NCI-H526 (cell line): ENCODE data around the gene MUSTN1.

ENCODE experiments used
- DNase-seq, 2 experiments: peaks; one replicate each; lab custom pipeline; 2025; lab: John Stamatoyannopoulos, UW

MUSTN1 gene

DNA sequence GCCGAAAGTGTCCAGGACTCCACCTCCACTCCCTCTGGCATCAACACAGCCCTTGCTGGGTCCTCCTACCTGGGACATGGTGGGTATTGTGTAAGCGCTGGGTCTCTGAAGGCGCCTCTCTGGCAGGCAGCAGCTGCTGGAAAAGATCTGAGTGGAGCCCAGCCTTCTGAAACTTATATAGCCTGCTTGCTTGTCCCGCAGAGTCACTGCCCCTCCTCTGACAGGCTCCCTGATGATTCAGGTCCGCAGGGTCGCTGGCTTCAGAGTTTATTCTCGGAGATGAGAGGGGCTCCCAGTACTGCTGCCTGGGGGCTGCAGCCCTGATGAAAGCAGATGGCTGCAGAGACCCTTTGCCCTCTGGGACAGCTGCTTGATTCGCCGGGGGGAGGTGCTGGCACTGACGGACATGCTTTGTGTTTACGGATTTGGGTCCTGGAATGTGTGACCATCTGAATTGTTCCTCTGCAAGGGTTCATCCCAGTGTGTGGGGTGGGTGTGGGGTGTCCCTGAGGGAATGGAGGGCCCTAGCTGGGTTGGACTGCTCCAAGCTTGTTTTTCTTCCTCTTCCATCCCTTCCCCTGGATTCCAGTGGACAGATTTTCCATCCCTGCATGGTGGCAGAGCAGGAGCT lies at the start of gene MUSTN1:
Gene MUSTN1 (minus strand): TSS at position 149 of the 631 bp plus-strand sequence. CDS start 71 bp downstream, at position 78.
- no peak for DNase-seq

DNA sequence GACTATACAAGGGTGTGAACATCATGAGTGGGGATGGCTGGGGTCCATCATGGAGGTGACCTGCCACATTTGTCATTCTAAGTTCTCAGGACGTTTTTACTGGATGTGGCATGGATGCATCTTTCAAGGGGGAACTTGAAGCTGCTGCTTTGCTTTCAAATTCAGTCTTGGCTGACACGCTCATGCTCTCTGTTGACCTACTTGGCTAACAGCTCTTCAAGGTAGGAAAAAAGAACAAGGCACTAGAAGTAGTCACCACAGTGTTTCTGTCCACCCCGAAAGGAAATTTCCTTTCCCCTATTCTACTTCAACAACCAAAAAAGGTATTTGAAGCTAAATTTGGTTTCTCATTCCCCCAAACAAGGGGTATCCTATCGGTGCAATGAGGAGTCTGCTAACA lies 47.6 kb upstream of the MUSTN1 start:
- DNase-seq: no peak

DNA sequence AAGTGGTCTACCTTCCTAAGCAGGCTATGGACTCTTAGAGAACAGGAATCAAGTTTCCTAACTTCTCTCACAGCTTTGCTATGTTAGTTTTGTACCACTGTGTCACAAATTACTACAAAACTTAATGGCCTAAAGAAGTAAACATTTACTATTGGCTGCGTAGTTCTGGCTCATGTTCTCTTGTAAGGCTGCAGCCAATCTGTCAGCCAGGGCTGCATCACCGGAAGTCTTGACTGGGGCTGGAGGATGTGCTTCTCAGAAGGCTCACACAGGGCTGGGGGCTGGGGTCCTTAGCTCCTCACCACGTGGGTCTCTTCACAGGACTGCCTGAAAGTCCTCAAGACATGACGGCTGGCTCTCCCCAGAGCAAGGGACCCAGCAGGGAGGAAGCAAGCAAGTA lies 47.1 kb upstream of the MUSTN1 start:
- DNase-seq: no peak

DNA sequence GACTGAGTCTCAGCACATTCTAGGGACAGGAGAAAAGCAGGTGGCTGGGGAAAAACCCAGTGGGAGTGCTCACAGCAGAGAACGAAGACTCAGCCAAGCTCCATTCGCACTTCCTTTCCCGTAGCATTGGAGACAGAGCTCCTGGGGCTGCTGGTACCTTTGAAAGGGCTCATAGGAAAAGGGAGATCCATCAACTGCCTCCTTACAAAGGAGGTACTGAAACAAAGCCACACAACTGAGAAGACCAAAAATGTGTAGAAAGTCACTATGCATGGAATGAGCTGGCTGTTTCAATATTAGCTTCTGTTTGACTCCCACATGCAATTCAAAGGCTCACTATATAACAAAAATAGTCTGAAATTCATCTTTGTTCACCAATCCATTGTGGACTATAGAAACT lies 45.7 kb upstream of the MUSTN1 start:
- no peak for DNase-seq

DNA sequence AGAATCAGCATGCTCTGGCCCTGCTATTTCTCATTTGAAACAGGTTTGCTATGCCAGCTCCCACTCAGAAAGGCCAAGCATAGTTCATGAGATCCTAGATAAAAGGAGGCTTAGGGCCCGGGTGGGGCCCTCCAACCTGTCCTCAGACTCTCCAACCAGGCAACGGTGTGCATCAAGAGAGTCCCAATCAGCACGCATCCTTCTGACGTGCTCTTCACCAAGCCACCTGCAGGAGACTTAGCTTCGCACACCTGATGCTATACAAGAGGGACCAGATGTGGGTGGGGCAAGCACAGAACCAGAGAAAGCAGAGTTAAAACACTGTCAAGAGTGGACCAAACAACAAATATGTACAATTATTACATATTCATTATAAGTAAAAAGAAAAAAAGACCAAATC lies 45.2 kb upstream of the MUSTN1 start:
- no peak for DNase-seq

DNA sequence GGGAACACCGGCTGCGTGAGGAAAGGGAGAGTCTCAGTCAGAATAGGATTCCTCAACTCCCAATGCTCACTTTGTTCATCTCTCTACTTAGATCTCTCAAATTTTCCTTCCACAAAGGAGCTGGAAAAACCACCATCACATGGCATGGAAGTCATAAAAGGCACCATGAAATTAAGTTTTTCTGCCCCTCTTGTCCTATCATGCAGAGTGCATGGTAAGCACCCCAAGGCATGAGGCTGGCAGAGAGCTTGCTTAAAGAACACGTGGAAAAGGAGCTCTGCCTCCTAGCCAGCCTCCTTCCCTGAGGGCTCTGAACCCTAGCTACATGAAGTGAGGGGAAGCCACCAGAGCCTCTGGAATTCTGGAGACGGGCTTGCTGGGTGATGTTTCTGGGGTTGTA lies 44.8 kb upstream of the MUSTN1 start:
- DNase-seq: no peak

DNA sequence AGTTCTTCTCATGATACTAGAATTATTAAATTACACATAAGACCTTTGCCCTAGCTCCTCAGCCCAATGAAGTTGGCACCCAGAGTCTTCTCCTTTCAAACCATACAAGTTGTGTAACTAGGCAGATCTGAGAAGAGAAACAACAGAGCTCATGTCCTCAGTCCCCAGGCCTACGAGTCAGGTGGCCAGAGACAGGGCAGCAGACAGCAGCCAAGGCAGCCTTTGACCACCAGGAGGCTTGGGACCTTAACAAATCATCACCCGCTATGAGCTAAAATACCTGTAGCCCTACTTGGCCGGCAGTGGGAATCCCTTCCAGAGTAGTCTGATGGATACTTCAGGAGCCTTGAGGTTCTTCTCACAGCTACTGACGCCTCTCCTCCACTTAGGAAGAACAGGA lies 44.3 kb upstream of the MUSTN1 start:
- DNase-seq: no peak

DNA sequence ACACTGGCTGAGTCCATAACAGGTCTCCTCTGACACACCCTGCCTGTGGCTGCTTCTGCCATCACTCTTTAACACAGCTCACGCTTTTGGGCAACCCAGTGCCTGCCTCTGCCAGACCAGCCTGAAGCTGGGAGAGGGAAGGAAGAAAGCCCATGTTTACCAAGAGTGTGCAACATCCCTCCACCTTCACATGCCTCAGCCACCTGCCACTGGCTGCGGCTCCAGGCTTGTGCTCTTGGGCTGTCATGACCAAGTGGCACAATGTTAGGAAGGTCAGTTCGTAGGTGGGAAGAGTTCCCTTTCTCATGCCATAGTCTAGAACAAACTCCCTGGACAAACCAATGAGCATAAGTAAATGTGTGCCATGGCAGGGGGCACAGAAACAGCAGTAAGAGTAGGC lies 42.3 kb upstream of the MUSTN1 start:
- DNase-seq: no peak

DNA sequence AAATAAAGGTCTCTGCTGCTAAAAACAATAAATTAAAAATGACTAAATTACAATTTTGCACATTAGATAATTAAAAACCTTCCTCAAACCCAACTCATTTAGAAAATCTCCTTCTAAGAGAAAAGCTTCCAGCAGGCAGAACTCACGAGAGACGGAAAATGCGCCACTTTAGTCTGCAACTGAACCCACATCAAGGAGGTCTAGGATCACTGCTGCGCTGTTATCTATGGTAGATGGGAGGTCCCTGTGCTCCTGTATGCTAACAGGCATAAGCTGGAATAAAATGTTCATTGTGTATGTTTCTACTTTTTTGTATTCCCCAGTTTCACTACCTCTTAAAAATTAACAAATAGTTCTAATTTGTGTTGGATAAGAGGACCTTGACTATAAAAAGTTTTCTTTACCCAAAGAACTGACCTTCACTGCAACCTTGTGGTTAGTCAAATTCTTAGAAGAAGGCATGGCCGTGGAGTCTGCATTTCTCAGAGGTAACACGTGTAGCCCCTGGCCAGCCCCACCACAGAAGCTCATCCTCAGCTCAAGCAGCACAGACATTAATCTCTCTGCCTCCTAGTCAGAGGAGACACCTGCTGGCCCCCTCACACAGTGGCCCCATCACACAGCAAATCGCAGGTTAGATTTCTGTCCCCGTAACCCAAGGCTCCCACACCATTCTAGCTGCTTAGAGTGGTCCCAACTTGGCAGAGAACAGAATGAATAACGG lies 40.2 kb upstream of the MUSTN1 start:
- DNase-seq: no peak

DNA sequence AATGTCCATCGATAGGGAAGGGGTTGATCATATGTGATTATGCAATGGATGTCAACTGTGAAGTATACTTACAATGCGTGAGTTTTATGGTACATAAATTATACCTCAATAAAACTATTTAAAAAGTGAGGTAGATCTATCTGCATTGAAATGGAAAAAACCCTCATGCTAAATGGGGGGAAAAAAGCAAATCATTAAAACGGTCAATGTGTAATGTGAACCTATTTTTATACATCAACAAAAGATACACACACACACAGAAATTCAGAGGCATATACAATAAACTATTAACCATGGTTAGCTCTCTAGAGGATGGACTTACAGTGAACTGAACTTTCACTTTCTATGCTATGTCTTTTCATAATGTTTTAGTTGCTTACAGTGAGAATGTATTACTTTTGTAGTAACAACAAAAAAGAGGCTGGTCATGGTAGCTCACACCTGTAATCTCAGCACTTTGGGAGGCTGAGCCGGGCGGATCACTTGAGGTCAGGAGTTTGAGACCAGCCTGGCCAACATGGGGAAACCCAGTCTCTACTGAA lies 39.4 kb upstream of the MUSTN1 start:
- DNase-seq: no peak

DNA sequence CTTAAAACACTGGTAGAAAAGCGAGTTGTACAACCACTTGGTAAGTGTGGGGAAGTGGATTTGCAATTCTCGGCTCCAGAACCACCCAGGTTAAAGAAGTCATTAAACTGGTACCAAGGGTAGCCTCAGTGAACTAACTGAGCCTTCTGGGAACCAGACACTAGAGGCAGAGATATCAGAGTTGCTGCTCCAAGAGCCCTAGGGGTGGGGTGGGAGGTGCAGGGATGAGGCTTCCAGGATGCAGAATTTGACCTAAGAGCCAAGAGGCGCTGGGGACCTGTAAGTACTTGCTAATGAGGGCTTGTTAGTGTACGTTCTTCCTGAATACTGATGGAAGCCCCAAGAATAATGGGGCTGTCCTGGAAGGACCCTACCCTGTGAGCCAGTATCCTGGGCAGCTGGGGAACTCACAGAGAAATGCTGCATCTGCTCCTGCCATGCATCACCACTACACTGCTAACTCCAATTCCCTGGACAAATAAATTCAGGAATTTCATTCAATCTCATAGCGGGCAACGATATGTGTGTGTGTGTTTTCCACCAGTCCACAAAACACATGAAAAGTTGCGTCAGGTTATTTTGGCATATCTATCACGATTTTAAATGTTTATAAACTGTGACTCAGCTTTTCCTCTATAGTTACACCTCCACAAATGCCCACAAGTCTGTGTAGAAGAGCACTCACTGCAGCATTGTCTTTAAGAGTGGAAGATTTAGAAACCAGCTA lies 38.8 kb upstream of the MUSTN1 start:
- DNase-seq: no peak

DNA sequence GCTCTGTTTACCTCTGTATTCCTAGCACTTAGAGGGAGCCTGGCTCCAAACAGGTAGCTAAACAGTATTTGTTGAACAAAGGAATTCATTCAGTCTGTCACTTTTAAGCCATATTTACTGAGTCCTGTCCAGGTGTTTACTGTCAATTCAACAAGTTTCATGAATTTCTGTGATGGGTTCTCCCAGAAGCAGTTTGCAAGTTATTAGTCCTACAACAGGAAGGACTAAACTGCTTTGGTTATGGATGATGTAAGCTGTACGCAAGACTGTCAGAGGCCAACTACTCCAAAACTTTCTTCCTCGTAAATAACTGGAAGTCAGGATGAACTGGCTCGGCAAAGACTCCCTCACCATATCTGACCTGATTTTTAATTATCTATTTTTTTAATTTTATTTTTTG lies 37.4 kb upstream of the MUSTN1 start:
- DNase-seq: no peak

DNA sequence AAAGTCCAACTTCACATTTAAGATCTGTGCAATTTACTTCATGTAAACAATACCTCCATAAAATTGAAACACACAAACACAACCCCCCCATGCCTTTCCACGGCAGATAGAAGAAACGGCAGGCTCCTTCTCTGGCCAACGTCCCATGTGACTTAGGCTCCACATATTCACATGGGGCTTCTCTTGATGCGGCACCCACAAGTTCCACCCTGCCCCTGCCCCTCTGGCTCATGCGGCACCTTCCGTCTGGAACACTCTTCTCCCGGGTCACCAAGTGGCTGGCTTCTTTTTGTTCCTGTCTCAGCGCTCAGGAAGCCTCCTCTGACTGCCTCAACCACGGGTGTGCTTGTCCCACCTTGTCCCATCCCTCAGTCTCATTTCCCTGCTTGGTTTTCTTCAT lies 36.9 kb upstream of the MUSTN1 start:
- no peak for DNase-seq

DNA sequence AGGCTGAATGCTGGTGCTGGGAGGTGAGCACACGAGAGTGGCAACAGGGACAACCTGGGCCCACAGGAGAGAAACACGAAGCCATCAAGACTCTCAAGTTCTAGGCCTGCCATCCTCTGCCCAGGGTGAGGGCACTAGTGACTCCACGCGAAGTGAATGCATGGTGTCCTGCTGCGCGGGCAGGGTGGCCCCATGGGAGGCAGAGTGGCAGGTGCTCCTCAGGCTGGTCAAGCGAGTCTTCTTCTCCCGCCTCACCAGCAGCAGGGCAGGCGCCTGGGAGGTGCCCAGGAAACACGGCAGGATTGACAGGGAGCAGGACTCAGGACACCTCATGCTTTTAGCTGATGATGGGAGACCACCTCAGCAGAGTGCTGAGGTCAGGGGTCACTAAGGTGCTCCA lies 35.7 kb upstream of the MUSTN1 start:
- no peak for DNase-seq

DNA sequence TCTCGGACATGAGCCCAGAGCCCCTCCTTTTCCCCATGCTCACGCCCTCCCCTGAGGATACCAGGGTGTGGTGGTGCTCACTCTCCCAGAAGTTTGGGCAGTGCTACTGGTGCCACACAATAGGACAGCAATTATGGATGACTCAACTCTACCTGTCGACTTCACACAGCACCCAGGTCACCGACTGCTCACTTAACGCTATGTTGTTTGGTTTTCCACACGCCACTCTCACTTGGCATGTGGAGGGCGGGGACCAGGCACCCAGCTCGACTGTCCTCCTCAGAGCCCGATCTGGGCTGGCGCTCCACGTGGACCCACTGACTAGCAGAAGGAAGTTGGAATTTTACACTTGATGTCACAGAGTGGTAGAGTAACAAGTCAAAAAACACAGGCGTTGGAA lies 31.6 kb upstream of the MUSTN1 start:
- no peak for DNase-seq

DNA sequence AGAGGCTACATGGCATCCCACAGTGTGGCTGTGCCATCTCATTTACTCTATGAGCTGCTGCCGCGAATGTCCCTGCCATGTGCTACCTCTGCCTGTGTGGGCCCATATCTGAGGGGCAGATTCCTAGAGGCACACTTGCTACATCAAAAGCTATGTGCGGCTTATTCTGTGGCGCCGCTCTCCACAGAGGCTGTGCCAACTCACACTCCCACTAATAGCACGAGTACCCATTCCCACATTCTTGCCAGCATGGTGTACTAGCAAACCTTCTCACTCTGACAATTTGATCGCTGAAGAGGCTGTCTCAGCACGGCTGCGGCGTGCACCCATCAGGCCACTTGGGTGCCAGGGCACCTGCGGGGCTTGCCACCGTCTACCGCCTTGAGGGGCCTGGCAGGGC lies 31.2 kb upstream of the MUSTN1 start:
- DNase-seq: no peak

DNA sequence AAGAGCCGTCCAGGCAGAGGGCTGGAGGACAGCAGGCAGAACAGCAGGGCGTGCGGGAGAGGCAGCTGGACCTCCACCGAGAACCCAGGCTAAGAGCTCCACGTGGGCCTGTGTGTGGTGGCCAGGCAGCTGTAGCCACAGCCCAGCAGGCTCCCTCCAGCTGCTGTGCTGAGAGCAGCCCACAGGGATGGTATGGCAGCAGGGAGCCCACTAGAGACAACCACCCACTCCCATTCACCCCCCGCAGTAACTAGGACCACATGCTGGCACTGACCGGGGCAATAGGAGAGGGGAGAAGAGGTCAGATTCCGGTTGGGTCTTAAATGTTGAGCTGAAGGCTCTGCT lies 25.6 kb upstream of the MUSTN1 start:
- DNase-seq: no peak

DNA sequence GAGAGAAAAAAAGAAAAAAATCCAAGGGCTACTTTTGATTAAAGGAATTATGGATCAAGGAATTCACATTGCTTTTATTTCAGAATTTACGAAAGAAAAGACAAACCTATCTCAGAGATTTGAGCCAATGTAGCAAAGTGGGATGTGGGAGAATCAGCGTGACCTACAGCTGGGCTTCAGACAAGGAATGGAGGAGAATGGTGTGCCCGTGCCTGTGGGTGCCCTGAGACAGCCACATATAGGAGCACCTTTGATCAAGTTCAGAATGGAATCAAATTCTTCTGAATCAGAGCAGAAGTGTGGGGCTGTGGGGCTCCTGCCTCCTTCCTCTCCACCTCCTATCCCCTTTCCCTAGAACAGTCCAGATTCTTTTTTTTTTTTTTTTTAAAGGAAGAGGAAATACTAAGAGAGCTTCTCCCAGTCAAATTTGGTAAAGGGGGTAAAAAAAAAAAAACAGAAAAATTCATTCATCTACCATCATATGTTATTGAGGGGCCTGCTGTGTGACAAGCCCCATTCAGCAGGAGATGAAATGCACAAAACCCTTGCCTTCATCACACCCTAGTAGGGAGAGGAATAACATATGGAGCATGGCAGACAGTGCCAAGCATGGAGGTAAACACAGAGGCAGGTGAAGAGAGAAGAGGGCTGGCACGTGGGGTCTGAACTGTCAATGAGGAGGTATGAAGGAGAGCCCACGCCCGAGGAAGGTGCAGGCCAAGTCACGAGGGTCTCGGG lies 25.0 kb upstream of the MUSTN1 start:
- no peak for DNase-seq

DNA sequence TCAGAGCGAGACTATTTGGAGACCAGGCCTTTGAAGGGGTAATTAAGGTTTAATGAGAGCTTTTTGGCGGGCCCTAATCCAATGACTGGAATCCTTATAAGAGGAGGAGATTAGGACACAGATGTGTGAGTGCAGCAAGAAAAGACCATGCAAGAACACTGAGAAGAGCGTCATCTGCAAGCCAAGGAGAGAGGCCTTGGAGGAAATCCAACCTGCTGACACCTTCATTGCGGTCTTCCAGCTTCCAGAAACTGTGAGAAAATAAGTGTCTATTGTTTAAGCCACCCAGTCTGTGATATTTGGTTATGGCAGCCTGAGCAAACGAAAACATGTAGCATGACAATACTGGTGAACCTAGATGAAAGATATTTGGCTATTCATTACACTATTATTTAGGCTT lies 23.0 kb upstream of the MUSTN1 start:
- no peak for DNase-seq

DNA sequence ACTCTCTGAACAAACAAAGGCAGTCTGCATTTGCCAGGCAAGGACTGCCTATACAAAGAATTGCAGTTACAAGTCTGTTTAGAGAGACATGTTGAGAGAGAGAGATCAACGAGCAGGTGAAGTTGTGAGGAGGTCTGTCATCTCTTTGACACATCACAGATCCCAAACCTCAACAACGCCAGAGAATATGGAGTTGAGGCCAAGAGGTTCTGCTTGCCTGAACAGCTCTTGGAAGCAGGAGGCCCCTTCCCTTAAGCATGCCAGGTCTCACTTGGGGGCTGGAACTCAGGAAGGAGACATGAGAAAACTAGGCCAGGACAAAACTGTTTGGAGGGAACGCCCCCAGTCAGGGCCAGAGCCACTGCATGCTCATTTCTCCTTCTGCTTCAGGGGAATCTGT lies 22.3 kb upstream of the MUSTN1 start:
- DNase-seq: no peak

DNA sequence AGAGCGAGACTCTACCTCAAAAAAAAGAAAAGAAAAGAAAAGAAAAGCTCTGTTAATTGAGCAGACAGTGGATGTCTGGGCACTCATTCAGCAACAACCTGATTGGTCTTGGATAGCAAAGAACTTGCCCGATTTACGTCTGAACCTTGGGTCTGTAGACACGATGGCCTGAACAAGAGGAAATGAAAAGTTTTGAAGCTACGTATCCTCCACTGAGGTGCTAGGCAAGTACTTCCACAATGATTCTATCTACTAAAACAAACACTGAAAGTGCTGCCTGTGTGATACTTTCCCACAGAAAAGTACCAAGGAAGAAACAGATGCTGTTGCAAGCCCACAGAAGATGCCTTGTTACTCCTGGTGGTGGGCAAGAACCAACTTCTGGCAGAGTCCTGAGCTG lies 21.8 kb upstream of the MUSTN1 start:
- DNase-seq: no peak

DNA sequence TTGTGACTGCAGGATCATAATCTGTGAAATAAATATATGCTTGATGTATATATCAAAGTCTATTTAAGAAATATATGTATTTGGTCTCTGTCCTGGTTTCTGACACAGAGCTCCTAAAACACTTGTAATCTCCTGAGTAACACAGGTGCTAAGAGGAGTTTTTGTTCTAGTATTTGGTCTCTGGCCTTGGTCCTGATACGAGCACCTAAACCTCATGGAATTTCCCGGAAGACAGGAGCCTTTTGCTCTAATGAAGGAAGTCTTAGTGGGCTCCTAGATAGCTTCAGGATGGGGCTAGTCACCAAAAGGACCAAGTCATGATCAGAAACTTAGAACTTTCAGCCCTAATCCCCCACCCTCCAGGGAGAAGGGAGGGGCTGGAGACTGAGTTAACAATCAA lies 19.2 kb upstream of the MUSTN1 start:
- no peak for DNase-seq

DNA sequence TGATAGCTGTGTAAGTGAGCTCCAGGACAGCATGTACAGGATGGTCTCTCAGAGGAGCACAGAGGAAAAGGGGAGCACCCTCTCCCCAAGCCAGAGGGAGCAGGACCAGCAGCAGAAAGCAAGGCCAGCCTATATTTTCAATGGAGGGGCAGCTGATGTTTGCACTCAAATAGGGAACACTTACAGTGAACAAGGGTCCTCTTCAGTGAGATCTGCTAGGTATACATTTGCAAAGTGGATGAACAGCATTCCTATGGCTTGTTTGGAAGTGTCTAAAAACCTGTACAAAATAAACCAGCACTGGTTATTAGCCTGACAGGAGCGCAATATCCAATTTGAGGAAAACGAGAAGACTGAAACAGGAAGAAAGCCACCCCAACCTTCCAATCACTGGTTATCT lies 17.6 kb upstream of the MUSTN1 start:
- no peak for DNase-seq
